NCI-H128 (cell line): Measurements from ENCODE around the gene PPIG.
A peak's percentile ranks its signal among the peaks of the same experiment; 100 is the strongest.
"Not testable (repeated sequence)": the region's sequence is repeated elsewhere in the genome, so short reads cannot be mapped to it uniquely, and the experiment has no call there.

Source experiments
- DNase-seq: peaks from one replicate; lab custom pipeline; 2025; ENCODE audit not compliant: unreplicated experiment; lab: John Stamatoyannopoulos, UW

Gene PPIG

DNA sequence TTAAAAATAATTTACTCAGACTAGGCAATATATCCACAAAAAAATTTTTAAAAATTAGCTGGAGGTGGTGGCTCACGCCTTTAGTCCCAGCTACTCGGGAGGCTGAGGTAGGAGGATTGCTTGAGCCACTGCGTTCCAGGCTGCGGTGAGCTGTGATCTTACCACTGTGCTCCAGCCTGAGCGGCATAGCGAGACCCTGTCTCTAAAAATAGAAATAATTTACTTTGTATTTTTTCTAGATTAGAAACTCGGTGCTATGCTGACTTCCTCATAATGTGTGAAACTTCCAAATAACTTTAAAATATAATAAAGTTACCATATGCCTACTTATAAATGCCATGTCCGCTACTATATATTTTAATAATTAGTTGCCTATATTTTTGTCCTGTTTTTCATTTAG is 6.7 kb downstream of the PPIG start:
- DNase-seq: no peak

DNA sequence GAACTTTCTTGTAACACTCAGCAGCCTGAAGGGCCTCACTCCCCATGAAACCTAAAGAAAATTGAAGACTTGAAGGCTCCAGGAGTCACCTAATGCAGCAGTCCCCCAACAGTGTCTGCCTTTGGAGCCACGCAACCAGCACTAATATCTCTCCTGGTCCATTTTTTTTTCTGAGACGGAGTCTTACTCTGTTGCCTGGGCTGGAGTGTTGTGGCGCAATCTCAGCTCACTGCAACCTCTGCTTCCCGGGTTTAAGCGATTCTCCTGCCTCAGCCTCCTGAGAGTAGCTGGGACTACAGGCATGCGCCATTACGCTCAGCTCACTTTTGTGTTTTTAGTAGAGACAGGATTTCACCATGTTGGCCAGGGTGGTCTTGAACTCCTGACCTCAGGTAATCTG is 12.4 kb downstream of the PPIG start:
- DNase-seq: not testable (repeated sequence)

- no peak for DNase-seq
Observed at GRCh38 chr2:169598982-169599381, 14.8 kb downstream of the PPIG start.

GRCh38 chr2:169599568-169599967 is 15.4 kb downstream of the PPIG start:
- no peak for DNase-seq

- DNase-seq: no peak
Observed at GRCh38 chr2:169609264-169609663, 25.1 kb downstream of the PPIG start.

DNA sequence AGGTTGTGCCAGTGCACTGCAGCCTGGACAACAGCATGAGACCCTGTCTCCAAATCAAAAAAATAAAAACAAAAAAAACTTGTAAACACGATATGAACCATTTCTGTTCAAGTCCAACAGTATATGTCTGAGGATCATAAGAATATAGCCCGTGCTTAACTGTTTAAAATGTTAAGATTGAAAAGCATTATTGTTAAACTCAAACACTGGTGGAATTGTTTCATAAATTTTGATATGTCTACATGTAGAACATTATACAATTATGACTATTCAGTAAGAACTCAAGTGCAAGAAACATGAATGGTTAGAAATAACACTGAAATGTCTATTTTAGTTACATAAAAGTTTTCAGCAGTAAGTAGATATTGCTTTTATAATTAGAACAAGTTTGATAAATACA is 29.7 kb downstream of the PPIG start:
- DNase-seq: no peak

GRCh38 chr2:169615982-169616381 is 31.8 kb downstream of the PPIG start:
- not testable (repeated sequence) for DNase-seq

GRCh38 chr2:169619946-169620345 is 35.8 kb downstream of the PPIG start:
- DNase-seq: no peak

DNA sequence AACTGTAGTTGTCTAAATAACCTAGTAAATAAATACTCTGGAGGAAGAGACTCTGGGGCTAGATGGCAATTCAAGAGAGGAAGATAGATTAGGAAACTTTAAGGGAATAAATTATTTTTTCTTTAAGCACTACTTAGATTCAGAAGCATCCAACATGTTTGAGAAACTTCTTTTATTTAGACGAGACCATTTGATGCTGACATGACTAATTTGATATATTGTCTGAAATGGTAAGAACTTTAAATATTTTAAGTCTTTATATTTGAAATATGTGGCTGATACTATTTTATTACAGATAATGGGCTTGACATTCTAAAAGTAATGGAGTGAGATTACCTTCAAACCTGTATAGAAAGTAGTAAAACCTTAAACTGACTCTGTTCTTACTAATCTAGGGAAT is 36.4 kb downstream of the PPIG start:
- no peak for DNase-seq

- DNase-seq: no peak
Observed at GRCh38 chr2:169623235-169623634, 39.1 kb downstream of the PPIG start.

- DNase-seq: no peak
Observed at GRCh38 chr2:169625781-169626180, 41.6 kb downstream of the PPIG start.

GRCh38 chr2:169636440-169637097 is 52.4 kb downstream of the PPIG start:
- no peak for DNase-seq

- DNase-seq: no peak
Observed at GRCh38 chr2:169637620-169638019, 53.5 kb downstream of the PPIG start.

DNA sequence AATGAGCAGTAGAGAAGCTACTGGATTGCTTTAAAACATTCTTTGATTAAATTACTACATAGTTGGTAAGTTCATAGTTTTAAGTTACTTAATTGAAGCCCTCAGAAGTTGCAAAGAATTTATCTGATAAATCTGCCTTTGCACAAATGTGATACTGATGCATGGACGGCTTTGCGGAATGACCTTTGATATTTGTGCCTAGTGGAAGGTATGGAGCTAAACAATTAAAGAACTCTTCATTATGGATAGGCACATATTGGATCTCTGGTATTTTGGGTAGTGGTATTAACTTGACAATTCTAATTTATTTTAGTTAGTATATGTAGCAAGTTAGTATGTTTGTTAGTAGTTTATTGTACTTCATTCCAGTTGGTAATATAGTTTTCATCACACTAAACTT is 56.0 kb downstream of the PPIG start:
- no peak for DNase-seq

GRCh38 chr2:169641464-169641863 is 57.3 kb downstream of the PPIG start:
- no peak for DNase-seq

DNA sequence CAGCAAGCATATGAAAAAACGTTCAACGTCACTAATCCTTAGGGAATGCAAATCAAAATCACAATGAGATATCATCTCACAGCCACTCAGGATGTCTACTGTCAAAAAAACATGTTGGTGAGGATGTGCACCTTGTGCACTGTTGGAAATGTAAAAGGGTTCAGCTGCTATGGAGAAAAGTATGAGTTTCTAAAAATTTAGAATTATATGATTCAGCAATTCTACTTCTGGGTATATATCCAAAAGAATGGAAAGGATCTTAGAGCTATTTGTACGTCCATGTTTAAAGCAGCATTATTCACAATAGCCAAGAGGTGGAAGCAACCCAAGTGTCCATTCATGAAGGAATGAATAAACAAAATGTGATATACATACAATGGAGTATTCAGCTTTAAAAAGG is 60.0 kb downstream of the PPIG start:
- no peak for DNase-seq

- DNase-seq: no peak
Observed at GRCh38 chr2:169647496-169647895, 63.3 kb downstream of the PPIG start.

DNA sequence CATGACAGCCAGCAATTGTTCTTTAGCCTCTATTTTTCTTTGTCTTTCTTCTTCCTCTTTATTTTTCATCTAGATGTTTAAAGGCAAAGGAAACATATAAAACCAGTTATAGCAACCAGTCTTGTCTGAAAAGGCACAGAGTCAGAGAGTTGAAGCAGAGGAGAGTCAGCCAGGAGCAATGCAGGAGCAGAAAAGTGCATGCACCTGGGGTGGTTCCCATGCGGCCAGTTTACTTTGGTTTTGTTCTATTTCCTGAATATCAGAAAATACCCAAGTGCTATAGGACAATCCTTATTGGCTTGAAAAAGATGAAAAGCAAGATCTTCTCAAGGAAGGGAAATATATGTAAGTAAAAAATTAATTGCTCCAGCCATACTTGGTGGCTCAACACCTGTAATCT is 65.1 kb downstream of the PPIG start:
- DNase-seq: no peak

GRCh38 chr2:169653636-169654035 is 69.5 kb downstream of the PPIG start:
- no peak for DNase-seq

DNA sequence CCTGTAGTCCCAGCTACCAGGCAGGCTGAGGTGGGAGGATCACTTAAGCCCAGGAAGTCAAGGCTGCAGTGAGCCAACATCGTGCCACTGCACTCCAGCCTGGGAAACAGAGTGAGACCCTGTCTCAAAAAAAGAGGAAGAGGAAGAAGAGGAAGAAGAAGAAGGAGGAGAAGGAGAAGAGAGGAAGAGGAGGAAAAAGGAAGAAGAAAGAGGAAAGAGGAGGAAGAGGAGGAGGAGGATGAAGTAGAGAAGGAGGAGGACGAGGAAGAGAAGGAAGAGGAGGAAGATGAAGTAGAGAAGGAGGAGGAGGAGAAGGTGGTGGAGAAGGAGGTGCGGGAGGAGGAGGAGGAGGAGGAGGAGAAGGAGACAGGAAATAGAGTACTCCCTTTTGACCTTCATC is 72.0 kb downstream of the PPIG start:
- DNase-seq: no peak

- no peak for DNase-seq
Observed at GRCh38 chr2:169658877-169659276, 74.7 kb downstream of the PPIG start.

- no peak for DNase-seq
Observed at GRCh38 chr2:169659320-169659719, 75.2 kb downstream of the PPIG start.

DNA sequence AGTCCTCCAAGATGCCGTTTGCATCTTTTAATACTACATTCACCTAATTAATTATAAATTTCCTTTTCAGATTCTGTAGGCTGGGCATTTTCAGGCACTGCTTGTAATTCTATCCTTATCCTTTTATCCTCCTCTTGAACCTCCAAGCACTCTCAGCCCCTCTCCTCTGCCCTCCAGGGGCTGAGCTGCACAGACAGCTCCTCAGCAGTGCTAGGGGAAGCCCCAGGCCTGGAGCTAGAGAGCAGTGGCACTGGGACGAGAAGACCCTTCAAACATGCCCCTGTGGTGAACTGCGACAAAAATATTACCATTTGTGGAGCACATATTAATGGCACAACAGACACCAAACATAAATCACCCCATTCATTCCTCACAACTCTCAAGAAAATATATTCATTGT is 77.1 kb downstream of the PPIG start:
- peak; percentile 3 for DNase-seq

DNA sequence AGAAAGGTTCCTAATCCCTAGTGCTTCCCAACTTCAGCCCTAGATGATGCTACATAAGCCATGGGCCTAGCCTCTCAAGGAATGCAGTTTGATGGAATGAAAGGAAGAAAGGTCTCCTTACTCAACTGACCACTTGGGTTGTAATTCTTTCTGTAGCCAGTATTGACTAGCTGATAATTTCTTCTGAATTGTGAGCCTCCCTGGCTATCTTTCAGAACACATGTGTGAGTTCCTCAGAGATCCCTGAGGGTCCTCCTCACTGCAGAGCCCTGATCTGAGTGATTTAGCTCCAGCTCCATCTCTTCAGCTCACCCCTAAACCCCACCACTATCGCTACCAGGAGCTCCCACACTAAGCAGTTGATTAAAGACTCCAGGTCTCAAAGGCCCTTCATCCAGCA is 78.6 kb downstream of the PPIG start:
- no peak for DNase-seq
